Thyroid gland (tissue), 4 donors: ENCODE data around the gene SCUBE3. TPM values are rescaled to one million over a fixed set of nuclear protein-coding genes. Genes with fewer than 3 reads are reported as not detected.

Source experiments
- DNase-seq, 2 donors: peaks; one replicate each; pipeline ENCODE4 v3.0.0-alpha.2; 2019
- H3K27ac ChIP-seq, 3 donors: fragments of 200-600 bp; sonication (generic); 1 replicate in 2 of 3; 2 replicates in 1 of 3; pipeline ENCODE4 v1.5.1; 2016 to 2019; ENCODE audit warnings: mild to moderate bottlenecking in 1 of 3, moderate library complexity in 1 of 3
- H3K27me3 ChIP-seq: fragments of 200-600 bp; sonication (generic); one replicate; pipeline ENCODE4 v1.5.1; 2019
- H3K36me3 ChIP-seq, 2 donors: fragments of 200-600 bp; sonication (generic); one replicate each; pipeline ENCODE4 v1.5.1; 2016 to 2019
- H3K4me1 ChIP-seq, 2 donors: fragments of 200-600 bp; sonication (generic); one replicate each; pipeline ENCODE4 v1.5.1; 2017 to 2019
- H3K4me3 ChIP-seq, 3 donors: fragments of 200-600 bp; sonication (generic); replicated peaks in 1 of 3; 1 replicate in 2 of 3; 2 replicates in 1 of 3; pipeline ENCODE4 v1.5.1; 2016; ENCODE audit warnings: mild to moderate bottlenecking in 1 of 3
- H3K9me3 ChIP-seq: fragments of 200-600 bp; sonication (generic); one replicate; pipeline ENCODE4 v1.5.1; 2017
- POLR2A ChIP-seq, 2 donors: fragments of 450-650 bp; IDR thresholded peaks; one replicate each; pipeline ENCODE4 v1.6.1; 2017; ENCODE audit warnings: antibody characterized with exemption in 2 of 2, mild to moderate bottlenecking in 2 of 2, moderate library complexity in 1 of 2
- WGBS, 2 donors: methylation state at CpG; one replicate each; pipeline ENCODE4 v1.1.5; 2017; 5-methylcytosine and 5-hydroxymethylcytosine counted together
- intact Hi-C: fragments of 100-400 bp; cut with DNase I; formaldehyde crosslinking; loops from one replicate; pipeline ENCODE4 v1.15.1; 2023
- total RNA-seq, 4 donors: library from RNA; depleted of rRNA; stranded (reverse); fragments of >200 nt; gene quantifications; one replicate each; pipeline ENCODE4 v1.2.3, GENCODE V29; 2016
- TF ChIP-seq, protein P1 (sequence below), 6 experiments: fragments of 200-600 bp in 3 of 6; fragments of 450-650 bp in 3 of 6; sonication (generic) in 3 of 6; IDR thresholded peaks; one replicate each; pipeline ENCODE4 v1.5.1; 2016 to 2019; ENCODE audit warnings: antibody characterized with exemption in 6 of 6, mild to moderate bottlenecking in 2 of 6, inconsistent platforms in 1 of 6, moderate library complexity in 1 of 6

SCUBE3 gene
- total RNA-seq, 4 donors from 2014 or later: 45.5 to 119 (median 66.3) TPM

DNA sequence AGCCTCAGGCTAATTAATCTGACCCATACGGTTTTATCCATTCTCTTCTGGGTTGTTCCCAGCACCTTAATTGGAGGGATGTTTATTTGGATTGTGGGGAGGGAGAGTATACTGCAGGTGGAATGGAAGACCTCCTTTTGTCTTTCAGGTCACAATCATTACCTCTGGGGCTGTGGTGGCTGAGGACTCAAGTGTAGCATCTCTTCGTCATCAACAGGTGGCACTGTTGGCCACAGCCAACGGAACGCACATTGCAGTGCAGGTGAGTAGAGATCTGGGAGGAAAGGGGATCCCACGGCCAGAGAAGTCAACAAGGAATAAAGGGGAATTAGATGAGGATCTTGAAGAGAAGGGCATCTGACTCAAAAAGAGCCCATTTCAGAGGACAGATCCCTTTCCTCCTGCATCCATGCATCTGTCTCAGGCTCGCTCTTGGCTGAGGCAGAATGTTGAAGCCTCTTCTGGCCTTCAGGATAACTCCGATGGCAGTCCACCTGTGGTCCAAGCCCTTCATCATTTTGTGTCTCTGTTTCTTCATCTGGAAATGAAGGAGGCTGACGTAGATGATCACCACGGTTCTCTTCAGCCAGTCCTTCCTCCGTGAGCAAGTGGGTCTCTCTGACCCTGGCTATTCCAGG lies 80.7 kb downstream of the SCUBE3 start:
- no peak overlapping the region for H3K27ac ChIP-seq
- DNase-seq: peak; percentile 54 to 62
- TF ChIP-seq, protein P1, sequence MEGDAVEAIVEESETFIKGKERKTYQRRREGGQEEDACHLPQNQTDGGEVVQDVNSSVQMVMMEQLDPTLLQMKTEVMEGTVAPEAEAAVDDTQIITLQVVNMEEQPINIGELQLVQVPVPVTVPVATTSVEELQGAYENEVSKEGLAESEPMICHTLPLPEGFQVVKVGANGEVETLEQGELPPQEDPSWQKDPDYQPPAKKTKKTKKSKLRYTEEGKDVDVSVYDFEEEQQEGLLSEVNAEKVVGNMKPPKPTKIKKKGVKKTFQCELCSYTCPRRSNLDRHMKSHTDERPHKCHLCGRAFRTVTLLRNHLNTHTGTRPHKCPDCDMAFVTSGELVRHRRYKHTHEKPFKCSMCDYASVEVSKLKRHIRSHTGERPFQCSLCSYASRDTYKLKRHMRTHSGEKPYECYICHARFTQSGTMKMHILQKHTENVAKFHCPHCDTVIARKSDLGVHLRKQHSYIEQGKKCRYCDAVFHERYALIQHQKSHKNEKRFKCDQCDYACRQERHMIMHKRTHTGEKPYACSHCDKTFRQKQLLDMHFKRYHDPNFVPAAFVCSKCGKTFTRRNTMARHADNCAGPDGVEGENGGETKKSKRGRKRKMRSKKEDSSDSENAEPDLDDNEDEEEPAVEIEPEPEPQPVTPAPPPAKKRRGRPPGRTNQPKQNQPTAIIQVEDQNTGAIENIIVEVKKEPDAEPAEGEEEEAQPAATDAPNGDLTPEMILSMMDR (IDR thresholded peaks at IDR 0.05): peak; percentile 37 to 84 (median 63)
- TF ChIP-seq POLR2A (IDR thresholded peaks at IDR 0.05): no peak
- H3K4me3 ChIP-seq: no peak overlapping the region
- H3K4me1 ChIP-seq: peaks cover 4 to 16% of the 10 kb centered on the region in 2 donors
- 58 to 61% methylated on average over 10 of the region's 10 CpGs for WGBS, 2 donors
- H3K36me3 ChIP-seq: peaks cover 51 to 54% of the 10 kb centered on the region in 2 donors
- H3K9me3 ChIP-seq: no peaks in the 10 kb centered on the region
- no peaks in the 10 kb centered on the region for H3K27me3 ChIP-seq
- intact Hi-C loops: no loop called here

DNA sequence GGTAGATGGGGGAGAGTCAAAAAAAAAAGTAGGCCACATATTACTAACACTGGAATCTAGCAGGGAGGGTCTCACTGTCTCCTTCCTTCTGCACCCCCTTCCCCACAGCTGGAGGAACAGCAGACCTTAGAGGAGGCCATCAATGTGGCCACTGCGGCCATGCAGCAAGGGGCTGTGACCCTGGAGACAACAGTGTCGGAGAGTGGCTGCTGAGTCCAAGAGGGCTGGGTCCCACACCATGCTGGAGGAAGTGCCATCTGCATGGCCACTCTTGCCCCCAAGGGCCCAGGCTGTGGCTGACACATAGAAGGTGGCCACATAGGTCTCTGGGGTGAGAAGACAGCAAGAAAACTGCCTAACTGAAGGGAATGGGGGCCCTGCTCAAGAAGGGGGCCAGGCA lies 81.3 kb downstream of the SCUBE3 start:
- intact Hi-C loops: loop anchor here (5.0 kb wide), 1 partner anchor 152 kb away; no protein-coding TSS in a partner anchor
- TF ChIP-seq, protein P1 (IDR thresholded peaks at IDR 0.05): no peak
- no peak for TF ChIP-seq POLR2A (IDR thresholded peaks at IDR 0.05)
- peaks cover 4 to 16% of the 10 kb centered on the region in 2 donors for H3K4me1 ChIP-seq
- 79 to 96% methylated on average over 2 of the region's 2 CpGs for WGBS, 2 donors
- peaks cover 45 to 48% of the 10 kb centered on the region in 2 donors for H3K36me3 ChIP-seq
- H3K4me3 ChIP-seq: no peak overlapping the region
- no peak for DNase-seq
- H3K9me3 ChIP-seq: no peaks in the 10 kb centered on the region
- H3K27me3 ChIP-seq: no peaks in the 10 kb centered on the region
- H3K27ac ChIP-seq: no peak overlapping the region

DNA sequence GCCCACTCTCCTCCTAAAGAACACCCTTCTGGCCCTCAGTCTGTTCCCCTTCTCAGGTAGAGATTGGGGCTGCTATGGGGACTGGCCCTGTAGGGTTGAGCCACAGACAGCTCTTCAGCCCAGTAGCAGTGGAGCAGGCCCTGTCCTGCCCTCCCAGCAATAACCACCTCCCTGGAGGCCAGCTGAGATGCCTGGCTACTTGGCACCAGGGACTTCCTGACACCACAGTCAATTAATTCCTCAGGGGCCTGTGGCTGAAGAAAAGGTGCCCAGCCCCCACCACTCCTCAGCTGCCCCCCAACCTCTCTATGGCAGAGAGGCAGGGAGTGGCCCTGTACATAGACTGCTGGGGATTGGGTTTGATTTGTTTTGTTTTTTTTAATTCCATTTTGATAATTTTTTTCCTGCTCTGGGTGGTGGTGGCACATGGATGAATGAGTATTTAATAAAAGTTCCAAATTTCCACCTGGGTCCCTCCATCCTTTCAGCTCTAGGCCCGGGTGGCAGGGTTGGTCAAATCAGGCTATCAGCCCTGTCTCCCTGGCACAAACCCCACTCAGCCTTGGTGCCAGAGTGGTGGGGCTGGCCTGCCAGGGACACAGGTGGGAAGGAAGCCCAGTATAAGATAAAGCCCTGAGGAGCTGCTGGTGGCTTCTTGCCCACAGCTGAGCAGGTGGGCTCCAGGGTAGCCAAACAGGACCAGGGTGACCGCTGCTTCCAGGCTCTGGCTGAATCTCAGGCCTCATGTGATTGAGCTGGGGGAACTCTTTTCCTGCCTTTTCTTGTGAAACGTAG lies 82.0 kb downstream of the SCUBE3 start:
- no peaks in the 10 kb centered on the region for H3K9me3 ChIP-seq
- TF ChIP-seq, protein P1 (IDR thresholded peaks at IDR 0.05): no peak
- TF ChIP-seq POLR2A (IDR thresholded peaks at IDR 0.05): no peak
- H3K4me3 ChIP-seq: no peak overlapping the region
- peaks cover 38 to 42% of the 10 kb centered on the region in 2 donors for H3K36me3 ChIP-seq
- H3K27ac ChIP-seq: no peak overlapping the region
- H3K4me1 ChIP-seq: peaks cover 4 to 16% of the 10 kb centered on the region in 2 donors
- H3K27me3 ChIP-seq: no peaks in the 10 kb centered on the region
- intact Hi-C loops: loop anchor here (5.0 kb wide), 1 partner anchor 152 kb away; no protein-coding TSS in a partner anchor
- DNase-seq: no peak
- 56 to 57% methylated on average over 3 of the region's 3 CpGs for WGBS, 2 donors

DNA sequence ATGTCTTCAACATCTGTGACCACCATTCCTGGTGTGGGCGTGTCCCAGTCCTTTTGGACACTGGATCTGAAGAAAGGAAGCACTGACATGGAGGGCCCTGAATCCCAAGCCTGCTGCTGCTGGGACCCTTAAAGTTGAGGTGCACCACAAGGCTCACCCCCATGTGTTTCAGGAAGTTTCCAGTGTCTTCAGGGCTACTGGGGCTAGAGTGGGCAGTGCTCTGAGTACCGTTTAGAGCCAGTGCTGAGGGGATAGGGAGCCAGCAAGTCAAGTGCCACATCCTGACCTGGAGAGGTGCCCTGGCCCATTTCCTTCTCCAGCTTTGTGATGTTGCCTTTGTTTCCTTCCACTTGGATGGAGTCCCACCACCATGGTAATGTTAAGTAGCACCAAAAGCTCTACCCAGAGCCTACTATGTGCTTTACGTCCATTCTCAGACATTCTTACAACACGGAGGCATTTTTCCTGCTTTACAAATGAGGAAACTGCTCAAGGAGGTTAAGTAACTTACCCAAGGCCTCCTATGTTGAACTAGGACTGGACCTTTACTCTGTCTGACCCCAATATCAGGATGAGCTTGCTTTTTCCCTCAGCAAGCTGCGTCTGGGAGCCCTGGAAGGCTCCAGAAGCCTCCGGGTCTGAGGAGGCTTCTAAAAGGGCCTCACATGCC lies 83.3 kb downstream of the SCUBE3 start:
- Histone ChIP-seq H3K4me1 (peaks cover 4 to 16% of the 10 kb centered on the region in 2 donors), H3K36me3 (peaks cover 25 to 29% of the 10 kb centered on the region in 2 donors), H3K9me3 (no peaks in the 10 kb centered on the region), H3K4me3 (no peak overlapping the region), H3K27ac (peak overlapping the region in 1 of 3 donors; percentile 21), H3K27me3 (no peaks in the 10 kb centered on the region)
- no peak for DNase-seq
- intact Hi-C loops: loop anchor here (5.0 kb wide), 1 partner anchor 150 kb away; no protein-coding TSS in a partner anchor
- 51 to 59% methylated on average over 6 of the region's 6 CpGs for WGBS, 2 donors
- TF ChIP-seq POLR2A (IDR thresholded peaks at IDR 0.05): no peak
- TF ChIP-seq, protein P1 (IDR thresholded peaks at IDR 0.05): no peak
